A549 (cell line): ENCODE data around the gene TMEM119. TPM values are rescaled to one million over a fixed set of nuclear protein-coding genes. Genes with fewer than 3 reads are reported as not detected.

Experiments
- ATAC-seq, 2 experiments: fragments of 200-7000 bp in 1 of 2; fragments of >200 bp in 1 of 2; cut with Nextera tagmentation in 1 of 2; cut with Tn5 transposase in 1 of 2; 3 replicates each; pipeline versions ENCODE4 v1.8.0 to v1.9.1; 2018 to 2020; ENCODE audit warnings: mild to moderate bottlenecking in 1 of 2, moderate library complexity in 1 of 2
- CTCF ChIA-PET: fragments of 300-600 bp; sonication (Branson Sonifier 250); formaldehyde crosslinking; extraction: SDS; loops from one replicate; lab custom pipeline; 2021; ENCODE audit warnings: antibody characterized with exemption, inconsistent platforms; lab: Yijun Ruan, JAX
- POLR2A ChIA-PET: fragments of 350-600 bp; formaldehyde crosslinking; extraction: SDS; loops from one replicate; lab custom pipeline; 2021; ENCODE audit warnings: antibody characterized with exemption, inconsistent platforms; lab: Yijun Ruan, JAX
- DNase-seq, 2 experiments: peaks; one replicate each; pipeline versions ENCODE4 v3.0.0 to v3.0.0-alpha.2; 2011 to 2016; ENCODE audit warnings: low read depth in 1 of 2, low spot score in 1 of 2
- FAIRE-seq: peaks from 2 replicates; lab custom pipeline; 2011; peaks lifted over from hg19 to GRCh38; lab: Jason Lieb, UNC
- H3K27ac ChIP-seq, 2 experiments: fragments of >200 bp; sonication (Bioruptor Twin); formaldehyde crosslinking; 3 replicates each; pipeline ENCODE4 v1.5.1; 2016 to 2017
- H3K4me1 ChIP-seq: fragments of >200 bp; sonication (Bioruptor Twin); formaldehyde crosslinking; 3 replicates; pipeline ENCODE4 v1.6.1; 2016
- H3K4me2 ChIP-seq: fragments of >200 bp; sonication (Bioruptor Twin); formaldehyde crosslinking; 3 replicates; pipeline ENCODE4 v1.6.1; 2016
- H3K4me3 ChIP-seq: fragments of >200 bp; sonication (Bioruptor Twin); formaldehyde crosslinking; 3 replicates; pipeline ENCODE4 v1.5.1; 2016
- H3K9me3 ChIP-seq: fragments of >200 bp; sonication (Bioruptor Twin); formaldehyde crosslinking; 3 replicates; pipeline ENCODE4 v1.6.1; 2016
- CBX2 ChIP-seq: fragments of 200-600 bp; sonication (generic); IDR thresholded peaks from 2 replicates; pipeline ENCODE4 v1.6.1; 2016; ENCODE audit warnings: low read depth, mild to moderate bottlenecking, borderline replicate concordance
- CHD2 ChIP-seq: fragments of 150-350 bp; IDR thresholded peaks from 2 replicates; pipeline ENCODE4 v1.6.1; 2014; ENCODE audit warnings: low read length; ENCODE audit not compliant: partially characterized antibody
- EP300 ChIP-seq, 2 experiments: fragments of >200 bp; sonication (Bioruptor Twin); formaldehyde crosslinking; IDR thresholded peaks; 2 replicates in 1 of 2; 3 replicates in 1 of 2; pipeline ENCODE4 v1.6.1; 2016 to 2017
- FOSB ChIP-seq: fragments of 250-450 bp; sonication (Bioruptor Pico); IDR thresholded peaks from 2 replicates; pipeline ENCODE4 v1.5.0; 2020; ENCODE audit warnings: mild to moderate bottlenecking, moderate library complexity
- FOSL2 ChIP-seq, 2 experiments: fragments of 450-650 bp in 1 of 2; fragments of >200 bp in 1 of 2; sonication (Bioruptor Twin) in 1 of 2; formaldehyde crosslinking; IDR thresholded peaks; 2 replicates each; pipeline versions ENCODE4 v1.5.0 to v1.6.1; 2016 to 2020; ENCODE audit warnings: mild to moderate bottlenecking in 1 of 2, moderate library complexity in 1 of 2
- HOXB13 ChIP-seq: fragments of 250-450 bp; sonication (Bioruptor Pico); IDR thresholded peaks from 2 replicates; pipeline ENCODE4 v1.5.0; 2020; ENCODE audit warnings: low read depth, mild to moderate bottlenecking, moderate library complexity
- HOXB5 ChIP-seq: fragments of 250-450 bp; sonication (Bioruptor Pico); IDR thresholded peaks from 2 replicates; pipeline ENCODE4 v1.5.0; 2020; ENCODE audit warnings: mild to moderate bottlenecking, moderate library complexity
- KDM1A ChIP-seq: fragments of 200-600 bp; sonication (generic); IDR thresholded peaks from 2 replicates; pipeline ENCODE4 v1.6.1; 2016; ENCODE audit warnings: low read depth, mild to moderate bottlenecking
- KDM5A ChIP-seq: fragments of 200-600 bp; sonication (generic); IDR thresholded peaks from 2 replicates; pipeline ENCODE4 v1.6.1; 2016; ENCODE audit warnings: antibody characterized with exemption, mild to moderate bottlenecking
- MYC ChIP-seq: IDR thresholded peaks from 2 replicates; pipeline ENCODE4 v1.6.1; 2012; ENCODE audit warnings: mild to moderate bottlenecking, inconsistent platforms, low read length, improper control_type of control experiment, borderline replicate concordance
- NFE2L2 ChIP-seq: fragments of 150-350 bp; conservative IDR thresholded peaks from 2 replicates; pipeline ENCODE4 v1.6.1; 2014; ENCODE audit warnings: low read length
- POLR2A ChIP-seq: IDR thresholded peaks from 2 replicates; pipeline ENCODE4 v1.6.1; 2012; ENCODE audit warnings: mild to moderate bottlenecking, low read length
- POLR2AphosphoS2 ChIP-seq: conservative IDR thresholded peaks from 2 replicates; pipeline ENCODE4 v1.6.1; 2012; ENCODE audit warnings: low read length, improper control_type of control experiment, inconsistent platforms
- RAD21 ChIP-seq, 2 experiments: fragments of >200 bp in 1 of 2; sonication (Bioruptor Twin) in 1 of 2; formaldehyde crosslinking in 1 of 2; IDR thresholded peaks in 1 of 2; conservative IDR thresholded peaks in 1 of 2; 2 replicates in 1 of 2; 3 replicates in 1 of 2; pipeline ENCODE4 v1.6.1; 2012 to 2018; ENCODE audit warnings: inconsistent platforms in 1 of 2
- RARB ChIP-seq: fragments of 250-450 bp; sonication (Bioruptor Pico); IDR thresholded peaks from 2 replicates; pipeline ENCODE4 v1.8.0; 2021; ENCODE audit warnings: mild to moderate bottlenecking, moderate library complexity
- RCOR1 ChIP-seq: fragments of 150-350 bp; IDR thresholded peaks from 2 replicates; pipeline ENCODE4 v1.6.1; 2014; ENCODE audit warnings: antibody characterized with exemption, low read length, low read depth
- RFX5 ChIP-seq: fragments of 450-650 bp; IDR thresholded peaks from 2 replicates; pipeline ENCODE4 v1.7.1; 2014; ENCODE audit warnings: antibody characterized with exemption, mild to moderate bottlenecking, moderate library complexity
- SMC3 ChIP-seq: fragments of >200 bp; sonication (Bioruptor Twin); formaldehyde crosslinking; IDR thresholded peaks from 3 replicates; pipeline ENCODE4 v1.6.1; 2018; ENCODE audit warnings: inconsistent platforms
- TP53 ChIP-seq: fragments of 250-450 bp; sonication (Bioruptor Pico); IDR thresholded peaks from 2 replicates; pipeline ENCODE4 v1.5.0; 2021; ENCODE audit warnings: mild to moderate bottlenecking, moderate library complexity
- ZSCAN20 ChIP-seq: fragments of 250-450 bp; sonication (Bioruptor Pico); IDR thresholded peaks from 2 replicates; pipeline ENCODE4 v1.8.0; 2022; ENCODE audit warnings: mild to moderate bottlenecking, moderate library complexity
- WGBS: methylation state at CpG from one replicate; pipeline ENCODE4 v1.1.6; 2017; ENCODE audit errors: missing lambda C conversion rate; 5-methylcytosine and 5-hydroxymethylcytosine counted together
- polyA plus RNA-seq, 4 experiments: library from polyadenylated mRNA; depleted of rRNA in 3 of 4; stranded (reverse); fragments of >200 nt; fragmentation: RNase III in 1 of 4; extraction: RNeasy Plus Mini Kit Qiagen cat#74134 plus additional on column Dnase treatment in 1 of 4; gene quantifications; 2 replicates in 3 of 4; 3 replicates in 1 of 4; pipeline ENCODE4 v1.2.3, GENCODE V29; 2011 to 2017
- TF ChIP-seq, protein P1 (sequence below): IDR thresholded peaks from 2 replicates; pipeline ENCODE4 v1.6.1; 2012
- TF ChIP-seq, protein P2 (sequence below): fragments of >200 bp; sonication (Bioruptor Twin); formaldehyde crosslinking; IDR thresholded peaks from 2 replicates; pipeline ENCODE4 v1.6.1; 2016
- TF ChIP-seq, protein P3 (sequence below): IDR thresholded peaks from 2 replicates; pipeline ENCODE4 v1.6.1; 2012
- TF ChIP-seq, protein P4 (sequence below): fragments of 250-450 bp; sonication (Bioruptor Pico); IDR thresholded peaks from 2 replicates; pipeline ENCODE4 v1.5.0; 2021; ENCODE audit warnings: mild to moderate bottlenecking, moderate library complexity, borderline replicate concordance
- TF ChIP-seq, protein P5 (sequence below): fragments of >200 bp; sonication (Bioruptor Twin); formaldehyde crosslinking; IDR thresholded peaks from 3 replicates; pipeline ENCODE4 v1.5.1; 2016
- TF ChIP-seq, protein P6 (sequence below): fragments of 250-450 bp; sonication (Bioruptor Pico); IDR thresholded peaks from 2 replicates; pipeline ENCODE4 v1.5.0; 2020; ENCODE audit warnings: low read depth, mild to moderate bottlenecking, moderate library complexity

The TMEM119 gene
- polyA plus RNA-seq, 2 of the 4 experiments (the other 2 are of a cell fraction): not detected

DNA sequence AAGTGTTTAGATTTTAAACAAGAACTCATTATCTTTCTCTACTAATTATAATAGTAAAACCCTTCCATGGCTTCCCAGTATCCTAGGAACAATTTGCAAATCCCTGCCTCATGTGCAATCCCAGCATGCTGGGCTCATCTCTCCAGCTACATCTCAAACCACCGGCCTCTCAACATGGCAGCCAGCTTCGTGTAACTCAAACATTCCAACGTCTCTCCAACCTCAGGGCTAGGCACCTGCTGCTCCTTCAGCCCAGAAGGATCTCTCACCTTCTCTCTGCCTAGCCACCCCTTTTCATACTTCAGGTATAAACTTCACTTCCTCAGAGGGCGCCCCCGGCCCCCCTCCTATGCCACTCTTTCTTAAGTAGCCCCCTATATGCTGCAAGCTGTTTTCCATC is 44.1 kb downstream of the TMEM119 start (continued):
- TF ChIP-seq FOSL2 (IDR thresholded peaks at IDR 0.05) (no peak), FOSL2 (CRISPR knock-in tag; IDR thresholded peaks at IDR 0.05) (no peak), CHD2 (no peak), CBX2 (no peak), POLR2A (no peak)
- TF ChIP-seq, protein P1, sequence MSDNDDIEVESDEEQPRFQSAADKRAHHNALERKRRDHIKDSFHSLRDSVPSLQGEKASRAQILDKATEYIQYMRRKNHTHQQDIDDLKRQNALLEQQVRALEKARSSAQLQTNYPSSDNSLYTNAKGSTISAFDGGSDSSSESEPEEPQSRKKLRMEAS: no peak
- TF ChIP-seq, protein P2, sequence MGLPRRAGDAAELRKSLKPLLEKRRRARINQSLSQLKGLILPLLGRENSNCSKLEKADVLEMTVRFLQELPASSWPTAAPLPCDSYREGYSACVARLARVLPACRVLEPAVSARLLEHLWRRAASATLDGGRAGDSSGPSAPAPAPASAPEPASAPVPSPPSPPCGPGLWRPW: no peak

DNA sequence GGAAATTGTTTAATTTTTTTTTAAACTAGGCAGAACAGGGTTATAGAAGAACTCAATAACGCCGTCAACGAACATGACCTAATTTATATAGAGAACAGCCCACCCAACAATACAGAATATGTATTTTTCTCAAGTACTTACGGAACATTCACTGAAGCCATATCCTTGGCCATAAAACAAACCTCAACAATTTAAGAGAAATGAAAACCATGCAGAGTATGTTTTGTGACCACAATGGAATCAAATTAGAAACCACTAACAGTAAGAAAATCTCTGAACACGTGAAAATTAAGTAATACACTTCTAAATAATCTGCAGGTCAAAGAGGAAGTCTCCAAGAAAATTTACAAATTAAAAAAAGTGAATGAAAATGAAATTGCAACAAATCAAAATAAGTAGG is 46.3 kb downstream of the TMEM119 start:
- POLR2A ChIA-PET: no interaction called here
- DNase-seq (no peak), ATAC-seq (no peak), FAIRE-seq (no peak)
- H3K9me3 ChIP-seq: no peaks in the 10 kb centered on the region
- TF ChIP-seq RARB (CRISPR knock-in tag) (no peak), MYC (no peak), ZSCAN20 (CRISPR knock-in tag) (no peak), HOXB13 (no peak), EP300 (IDR thresholded peaks at IDR 0.05) (no peak), RAD21 (conservative IDR thresholded peaks at IDR 0.05 in 1 of 2, IDR thresholded peaks at IDR 0.05 in 1 of 2) (no peak), FOSB (no peak), SMC3 (no peak)
- TF ChIP-seq, protein P3, sequence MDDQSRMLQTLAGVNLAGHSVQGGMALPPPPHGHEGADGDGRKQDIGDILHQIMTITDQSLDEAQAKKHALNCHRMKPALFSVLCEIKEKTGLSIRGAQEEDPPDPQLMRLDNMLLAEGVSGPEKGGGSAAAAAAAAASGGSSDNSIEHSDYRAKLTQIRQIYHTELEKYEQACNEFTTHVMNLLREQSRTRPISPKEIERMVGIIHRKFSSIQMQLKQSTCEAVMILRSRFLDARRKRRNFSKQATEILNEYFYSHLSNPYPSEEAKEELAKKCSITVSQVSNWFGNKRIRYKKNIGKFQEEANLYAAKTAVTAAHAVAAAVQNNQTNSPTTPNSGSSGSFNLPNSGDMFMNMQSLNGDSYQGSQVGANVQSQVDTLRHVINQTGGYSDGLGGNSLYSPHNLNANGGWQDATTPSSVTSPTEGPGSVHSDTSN: no peak
- TF ChIP-seq, protein P1: no peak
- TF ChIP-seq, protein P4, sequence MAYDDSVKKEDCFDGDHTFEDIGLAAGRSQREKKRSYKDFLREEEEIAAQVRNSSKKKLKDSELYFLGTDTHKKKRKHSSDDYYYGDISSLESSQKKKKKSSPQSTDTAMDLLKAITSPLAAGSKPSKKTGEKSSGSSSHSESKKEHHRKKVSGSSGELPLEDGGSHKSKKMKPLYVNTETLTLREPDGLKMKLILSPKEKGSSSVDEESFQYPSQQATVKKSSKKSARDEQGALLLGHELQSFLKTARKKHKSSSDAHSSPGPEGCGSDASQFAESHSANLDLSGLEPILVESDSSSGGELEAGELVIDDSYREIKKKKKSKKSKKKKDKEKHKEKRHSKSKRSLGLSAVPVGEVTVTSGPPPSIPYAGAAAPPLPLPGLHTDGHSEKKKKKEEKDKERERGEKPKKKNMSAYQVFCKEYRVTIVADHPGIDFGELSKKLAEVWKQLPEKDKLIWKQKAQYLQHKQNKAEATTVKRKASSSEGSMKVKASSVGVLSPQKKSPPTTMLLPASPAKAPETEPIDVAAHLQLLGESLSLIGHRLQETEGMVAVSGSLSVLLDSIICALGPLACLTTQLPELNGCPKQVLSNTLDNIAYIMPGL (CRISPR knock-in tag): no peak
- TF ChIP-seq, protein P5, sequence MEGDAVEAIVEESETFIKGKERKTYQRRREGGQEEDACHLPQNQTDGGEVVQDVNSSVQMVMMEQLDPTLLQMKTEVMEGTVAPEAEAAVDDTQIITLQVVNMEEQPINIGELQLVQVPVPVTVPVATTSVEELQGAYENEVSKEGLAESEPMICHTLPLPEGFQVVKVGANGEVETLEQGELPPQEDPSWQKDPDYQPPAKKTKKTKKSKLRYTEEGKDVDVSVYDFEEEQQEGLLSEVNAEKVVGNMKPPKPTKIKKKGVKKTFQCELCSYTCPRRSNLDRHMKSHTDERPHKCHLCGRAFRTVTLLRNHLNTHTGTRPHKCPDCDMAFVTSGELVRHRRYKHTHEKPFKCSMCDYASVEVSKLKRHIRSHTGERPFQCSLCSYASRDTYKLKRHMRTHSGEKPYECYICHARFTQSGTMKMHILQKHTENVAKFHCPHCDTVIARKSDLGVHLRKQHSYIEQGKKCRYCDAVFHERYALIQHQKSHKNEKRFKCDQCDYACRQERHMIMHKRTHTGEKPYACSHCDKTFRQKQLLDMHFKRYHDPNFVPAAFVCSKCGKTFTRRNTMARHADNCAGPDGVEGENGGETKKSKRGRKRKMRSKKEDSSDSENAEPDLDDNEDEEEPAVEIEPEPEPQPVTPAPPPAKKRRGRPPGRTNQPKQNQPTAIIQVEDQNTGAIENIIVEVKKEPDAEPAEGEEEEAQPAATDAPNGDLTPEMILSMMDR: no peak
- 88% methylated on average over 5 of the region's 5 CpGs for WGBS
- no peak overlapping the region for H3K4me2 ChIP-seq
- no peak overlapping the region for H3K27ac ChIP-seq
- H3K4me3 ChIP-seq: no peak overlapping the region
- H3K4me1 ChIP-seq: no peaks in the 10 kb centered on the region; the same call in 2 of the 3 replicates
- CTCF ChIA-PET: no interaction called here

DNA sequence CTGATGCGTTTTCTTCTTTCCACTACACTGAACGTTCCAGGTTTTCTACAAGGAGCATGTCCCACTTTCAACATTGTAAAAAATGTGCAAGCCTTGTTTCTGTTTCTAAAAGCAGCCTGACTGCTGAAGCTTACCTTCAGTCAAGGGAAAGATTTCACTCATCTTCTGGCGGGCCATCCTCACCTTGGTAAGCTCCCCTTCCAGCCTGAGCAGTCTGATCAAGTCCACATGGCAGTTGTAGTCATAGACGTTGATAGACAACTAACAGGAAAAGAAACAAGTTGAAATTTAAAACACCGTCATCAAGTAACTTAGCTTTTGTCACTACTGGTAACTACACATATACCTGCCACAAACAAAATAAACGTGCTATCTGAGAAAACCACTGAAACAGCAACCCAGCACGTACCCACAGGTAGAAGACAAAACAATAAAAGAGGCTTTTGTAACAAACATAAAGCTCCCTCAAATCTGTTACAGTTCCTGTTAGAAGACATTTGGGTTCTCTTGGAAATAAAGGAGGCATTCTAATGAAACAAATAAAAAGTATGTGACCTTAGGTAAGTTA is 48.8 kb downstream of the TMEM119 start:
- FAIRE-seq (no peak), ATAC-seq (no peak), DNase-seq (no peak)
- CTCF ChIA-PET: interaction anchor here (1.0 to 3.0 kb wide), 4 partner anchors 10 to 69 kb away, joined by 3 to 12 read pairs (median 10); no protein-coding TSS in a partner anchor
- Histone ChIP-seq H3K27ac (no peak overlapping the region), H3K4me2 (no peak overlapping the region), H3K4me3 (no peak overlapping the region), H3K4me1 (no peaks in the 10 kb centered on the region; the same call in 2 of the 3 replicates), H3K9me3 (no peaks in the 10 kb centered on the region)
- POLR2A ChIA-PET: no interaction called here
- WGBS: 75% methylated on average over 7 of the region's 7 CpGs
- TF ChIP-seq CBX2 (no peak), KDM1A (no peak), NFE2L2 (no peak), TP53 (no peak), POLR2AphosphoS2 (no peak), ZSCAN20 (CRISPR knock-in tag) (no peak), HOXB5 (CRISPR knock-in tag) (no peak), RFX5 (no peak), RCOR1 (no peak), KDM5A (no peak), POLR2A (no peak)
- TF ChIP-seq, protein P5: no peak
- TF ChIP-seq, protein P6, sequence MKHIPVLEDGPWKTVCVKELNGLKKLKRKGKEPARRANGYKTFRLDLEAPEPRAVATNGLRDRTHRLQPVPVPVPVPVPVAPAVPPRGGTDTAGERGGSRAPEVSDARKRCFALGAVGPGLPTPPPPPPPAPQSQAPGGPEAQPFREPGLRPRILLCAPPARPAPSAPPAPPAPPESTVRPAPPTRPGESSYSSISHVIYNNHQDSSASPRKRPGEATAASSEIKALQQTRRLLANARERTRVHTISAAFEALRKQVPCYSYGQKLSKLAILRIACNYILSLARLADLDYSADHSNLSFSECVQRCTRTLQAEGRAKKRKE (CRISPR knock-in tag): no peak
